HG03196 (cell line): ENCODE results near the gene SMC5.

Experiments used
- ATAC-seq: cut with Tn5 transposase; IDR thresholded peaks from one replicate; pipeline ENCODE4 v1.9.1; 2021; ENCODE audit not compliant: unreplicated experiment

Gene SMC5

DNA sequence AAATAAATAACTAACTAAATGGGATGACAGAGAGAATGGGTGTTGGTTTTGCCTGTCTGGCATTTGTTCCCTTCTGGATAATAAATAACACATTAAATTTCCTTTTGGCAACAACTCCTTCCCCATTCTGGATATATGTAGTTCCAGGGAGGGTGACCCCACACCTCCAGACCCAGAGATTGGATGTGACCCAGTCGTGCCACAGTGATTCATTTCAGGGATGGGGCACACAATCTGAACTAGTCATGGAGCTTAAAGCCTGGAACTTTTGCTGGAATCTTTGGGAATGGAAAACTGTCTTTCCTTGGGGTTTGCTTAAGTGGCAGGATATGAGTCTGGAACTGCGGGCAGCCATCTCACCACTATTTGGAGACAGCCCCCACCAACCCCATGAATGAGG, 144.4 kb downstream of the SMC5 start:
- no peak for ATAC-seq

GRCh38 chr9:70403618-70404025, 144.8 kb downstream of the SMC5 start:
- ATAC-seq = no peak

- ATAC-seq = no peak
These were observed 145.5 kb downstream of the SMC5 start for GRCh38 chr9:70404261-70404660.
